ENCODE measurements around the gene LARGE1. TPM values are rescaled to one million over a fixed set of nuclear protein-coding genes. Genes with fewer than 3 reads are reported as not detected.

LARGE1 gene
- total RNA-seq, 1 donor from 2014 or later = 29.5 TPM

DNA sequence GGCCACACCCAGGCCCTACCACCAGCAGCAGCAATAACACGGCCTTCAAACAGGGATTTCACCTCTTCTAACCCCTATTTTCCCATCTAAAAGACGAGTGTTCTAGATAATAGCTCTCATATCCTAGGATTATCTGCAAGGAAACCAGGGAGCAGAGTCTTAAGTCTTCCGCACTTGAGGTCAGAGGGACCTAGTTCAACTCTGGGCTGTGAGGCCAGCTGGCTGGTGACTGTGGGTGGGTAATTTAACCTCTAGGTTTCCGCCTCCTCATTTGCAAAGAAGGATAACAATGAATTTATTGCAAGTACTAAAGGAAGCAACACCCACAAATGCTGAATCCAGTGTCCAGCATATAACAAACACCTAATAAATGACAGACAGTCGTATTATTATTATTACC is 70.1 kb downstream of the LARGE1 start:
- H3K4me3 ChIP-seq = no peak overlapping the region
- no peaks in the 10 kb centered on the region for H3K36me3 ChIP-seq
- H3K4me1 ChIP-seq = peaks cover 50% of the 10 kb centered on the region
- no peak for DNase-seq (ENCODE audit: extremely low spot score in 2 of 2)
- H3K27ac ChIP-seq = peak overlapping the region; percentile 81
- no peaks in the 10 kb centered on the region for H3K9me3 ChIP-seq
- no peaks in the 10 kb centered on the region for H3K27me3 ChIP-seq
- TF ChIP-seq POLR2AphosphoS5 (IDR thresholded peaks at IDR 0.05; ENCODE audit: insufficient read depth in 1 of 2, low read depth in 1 of 2) = no peak
- no peak for TF ChIP-seq POLR2A (IDR thresholded peaks at IDR 0.05)
- no peak for TF ChIP-seq CTCF (IDR thresholded peaks at IDR 0.05)
- intact Hi-C loops (cut with DNase I) = no loop called here

DNA sequence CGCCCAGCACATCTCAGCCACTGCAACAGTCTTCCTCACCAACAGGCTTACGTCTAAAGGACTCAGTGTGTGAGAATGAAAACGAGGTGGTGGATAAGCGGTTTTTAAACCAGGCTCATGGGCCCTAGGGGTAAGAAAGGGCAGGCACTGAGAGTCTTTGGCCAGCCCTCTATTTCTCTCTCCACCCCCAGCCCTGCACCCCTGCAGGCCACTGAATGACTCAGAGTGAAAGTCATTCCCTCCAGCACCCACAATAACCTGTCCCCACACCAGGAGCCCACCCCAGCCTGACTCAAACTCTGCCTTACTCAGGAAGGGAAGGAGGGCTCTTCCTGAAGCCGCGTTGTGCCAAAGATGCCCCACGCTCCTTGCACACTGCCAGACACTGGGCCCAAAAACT is 72.0 kb downstream of the LARGE1 start:
- Histone ChIP-seq H3K4me1 (peaks cover 42% of the 10 kb centered on the region), H3K36me3 (no peaks in the 10 kb centered on the region), H3K27me3 (no peaks in the 10 kb centered on the region), H3K27ac (no peak overlapping the region), H3K4me3 (no peak overlapping the region), H3K9me3 (no peaks in the 10 kb centered on the region)
- intact Hi-C loops (cut with DNase I) = loop anchor here (10.0 kb wide), 1 partner anchor 53 kb away; no protein-coding TSS in a partner anchor
- no peak for DNase-seq (ENCODE audit: extremely low spot score in 2 of 2)
- TF ChIP-seq CTCF (IDR thresholded peaks at IDR 0.05) (no peak), POLR2AphosphoS5 (IDR thresholded peaks at IDR 0.05; ENCODE audit: insufficient read depth in 1 of 2, low read depth in 1 of 2) (no peak), POLR2A (IDR thresholded peaks at IDR 0.05) (no peak)

- DNase-seq (ENCODE audit: extremely low spot score in 2 of 2) = no peak
- Histone ChIP-seq H3K4me1 (peaks cover 13% of the 10 kb centered on the region), H3K4me3 (no peak overlapping the region), H3K9me3 (no peaks in the 10 kb centered on the region), H3K36me3 (no peaks in the 10 kb centered on the region), H3K27me3 (no peaks in the 10 kb centered on the region), H3K27ac (no peak overlapping the region)
- intact Hi-C loops (cut with DNase I) = loop anchor here (10.0 kb wide), 1 partner anchor 49 kb away; no protein-coding TSS in a partner anchor
- TF ChIP-seq POLR2A (IDR thresholded peaks at IDR 0.05) (no peak), CTCF (IDR thresholded peaks at IDR 0.05) (no peak), POLR2AphosphoS5 (IDR thresholded peaks at IDR 0.05; ENCODE audit: insufficient read depth in 1 of 2, low read depth in 1 of 2) (no peak)
These were observed 76.0 kb downstream of the LARGE1 start for GRCh38 chr22:33844273-33844672.

DNA sequence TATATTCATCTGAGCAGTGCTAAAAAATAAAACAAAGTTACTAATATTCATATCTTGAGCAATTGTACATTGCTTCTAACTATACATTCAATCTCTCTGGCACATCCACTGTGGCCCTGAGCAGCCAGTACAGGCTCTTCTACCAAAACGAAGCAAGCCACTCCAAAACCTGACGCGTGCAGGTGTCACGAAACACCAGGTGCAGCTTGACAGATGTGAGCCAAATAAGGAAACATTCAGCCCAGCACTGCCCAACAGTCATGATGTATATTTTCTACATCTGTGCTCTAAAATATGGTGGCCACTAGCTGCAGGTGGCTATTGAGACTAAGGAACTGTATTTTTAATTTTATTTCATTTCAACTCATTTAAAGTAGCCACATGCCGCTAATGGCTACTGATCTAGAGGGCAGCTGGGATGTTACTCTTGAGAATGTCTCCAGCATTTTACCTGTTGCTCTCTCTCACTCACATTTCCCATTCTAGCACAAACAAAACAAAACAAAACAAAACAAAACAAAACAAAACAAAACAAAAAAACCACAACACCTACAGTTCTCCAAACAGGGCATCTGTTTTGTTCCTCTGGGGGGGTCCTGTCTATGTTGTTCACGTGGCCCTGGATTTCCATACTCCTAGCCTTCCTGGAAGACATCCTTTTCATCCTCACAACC is 77.7 kb downstream of the LARGE1 start:
- TF ChIP-seq CTCF (IDR thresholded peaks at IDR 0.05) = no peak
- TF ChIP-seq POLR2A (IDR thresholded peaks at IDR 0.05) = no peak
- TF ChIP-seq POLR2AphosphoS5 (IDR thresholded peaks at IDR 0.05; ENCODE audit: insufficient read depth in 1 of 2, low read depth in 1 of 2) = no peak
- Histone ChIP-seq H3K4me3 (no peak overlapping the region), H3K36me3 (no peaks in the 10 kb centered on the region), H3K27ac (no peak overlapping the region), H3K27me3 (no peaks in the 10 kb centered on the region), H3K4me1 (peaks cover 31% of the 10 kb centered on the region), H3K9me3 (no peaks in the 10 kb centered on the region)
- intact Hi-C loops (cut with DNase I) = loop anchor here (10.0 kb wide), 1 partner anchor 48 kb away; no protein-coding TSS in a partner anchor
- no peak for DNase-seq (ENCODE audit: extremely low spot score in 2 of 2)

- no peak for DNase-seq (ENCODE audit: extremely low spot score in 2 of 2)
- H3K27ac ChIP-seq = peak overlapping the region; percentile 6
- intact Hi-C loops (cut with DNase I) = loop anchor here (10.0 kb wide), 1 partner anchor 47 kb away; no protein-coding TSS in a partner anchor
- H3K9me3 ChIP-seq = no peaks in the 10 kb centered on the region
- no peak for TF ChIP-seq POLR2A (IDR thresholded peaks at IDR 0.05)
- no peak for TF ChIP-seq CTCF (IDR thresholded peaks at IDR 0.05)
- no peak for TF ChIP-seq POLR2AphosphoS5 (IDR thresholded peaks at IDR 0.05; ENCODE audit: insufficient read depth in 1 of 2, low read depth in 1 of 2)
- no peak overlapping the region for H3K4me3 ChIP-seq
- H3K36me3 ChIP-seq = no peaks in the 10 kb centered on the region
- H3K4me1 ChIP-seq = peaks cover 34% of the 10 kb centered on the region
- no peaks in the 10 kb centered on the region for H3K27me3 ChIP-seq
These were observed 78.3 kb downstream of the LARGE1 start for GRCh38 chr22:33842006-33842354.
